ENCODE data around the gene PRKCE.

Gene PRKCE

DNA sequence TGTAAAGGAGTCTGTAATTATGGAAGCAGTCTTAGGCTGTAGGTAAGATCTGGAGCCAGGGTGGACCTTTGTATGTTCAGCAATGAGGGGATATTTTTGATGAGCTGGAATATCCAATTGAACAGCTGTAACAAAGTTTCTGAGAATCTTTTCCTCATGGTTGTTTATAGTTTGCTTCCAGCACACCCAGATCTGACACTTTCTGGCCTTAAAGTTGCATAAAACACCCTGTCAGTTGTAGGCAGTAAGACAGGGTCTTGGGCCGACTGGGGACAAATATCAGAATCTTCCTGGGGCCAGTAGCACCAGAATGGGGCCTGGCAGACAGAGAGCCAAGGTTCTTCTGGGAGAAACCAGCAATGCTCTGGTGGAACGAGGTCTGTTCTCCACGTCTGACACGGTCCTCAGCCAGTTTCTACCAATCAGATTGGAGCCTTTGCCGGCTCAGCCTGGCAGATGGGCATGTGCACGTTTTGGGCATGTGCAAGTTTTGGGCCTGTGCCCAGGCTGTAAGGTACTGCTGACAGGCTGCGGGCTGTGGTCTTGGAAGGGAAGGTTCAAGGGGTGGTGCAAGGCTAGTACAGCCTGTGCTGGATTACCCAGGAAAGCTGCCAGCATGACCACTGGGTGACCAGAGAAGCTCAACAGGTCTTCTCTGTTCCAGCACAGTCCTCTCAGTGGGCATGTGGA, 89.8 kb downstream of the PRKCE start:
- no peak overlapping the region for H3K4me3 Mint-ChIP-seq
- H3K36me3 Mint-ChIP-seq (ENCODE audit: low read depth), result no peaks in the 10 kb centered on the region
- no peak overlapping the region for H3K27ac Mint-ChIP-seq
- H3K27me3 Mint-ChIP-seq, result no peaks in the 10 kb centered on the region
- no peaks in the 10 kb centered on the region for H3K9me3 Mint-ChIP-seq
- intact Hi-C loops (cut with micrococcal nuclease), result no loop called here
- no peaks in the 10 kb centered on the region for H3K4me1 Mint-ChIP-seq (ENCODE audit: low read depth)

DNA sequence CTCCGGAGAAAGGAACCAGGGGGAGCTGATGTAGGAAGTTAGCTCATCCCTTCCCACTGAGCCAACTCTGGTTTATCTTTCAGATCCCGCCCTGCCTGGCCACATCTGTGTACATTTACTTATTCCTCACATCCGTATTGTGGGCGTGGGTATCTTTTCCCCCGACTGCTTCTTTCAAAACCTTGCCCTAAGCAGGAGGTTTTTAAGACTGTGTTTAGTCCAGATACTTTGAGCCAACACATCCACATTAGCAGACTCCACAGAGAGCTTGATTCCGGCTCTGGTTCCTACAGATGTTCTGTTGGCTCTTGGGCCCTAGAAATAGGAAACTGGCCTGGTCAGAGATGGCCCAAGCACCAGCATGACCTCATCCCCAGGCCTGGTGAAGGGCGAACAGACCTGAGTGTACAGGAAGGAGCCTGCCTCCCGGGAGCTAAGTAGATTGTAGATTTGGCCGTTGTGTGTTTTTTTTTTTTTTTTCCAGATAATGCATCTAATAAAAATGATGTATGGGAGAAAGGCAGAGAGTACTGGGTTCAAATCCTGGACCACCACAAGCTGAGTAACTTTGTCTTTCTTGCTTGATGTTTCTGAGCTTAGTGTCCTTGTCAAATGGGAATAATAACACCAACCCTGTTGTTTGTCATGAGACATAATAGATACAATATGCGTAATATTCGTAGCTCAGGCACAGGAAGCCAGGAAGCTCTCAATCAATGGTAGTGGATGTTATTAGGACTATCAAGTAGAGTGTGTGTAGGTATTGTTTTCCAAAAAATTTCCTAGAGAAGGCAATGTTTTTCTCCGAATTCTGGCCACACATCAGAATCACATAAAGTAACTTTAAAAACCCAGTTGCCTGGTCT, 92.3 kb downstream of the PRKCE start:
- Mint-ChIP-seq H3K9me3 (peaks cover 7% of the 10 kb centered on the region), H3K27me3 (no peaks in the 10 kb centered on the region), H3K4me1 (ENCODE audit: low read depth) (peaks cover 6% of the 10 kb centered on the region), H3K4me3 (no peak overlapping the region), H3K36me3 (ENCODE audit: low read depth) (no peaks in the 10 kb centered on the region), H3K27ac (no peak overlapping the region)
- intact Hi-C loops (cut with micrococcal nuclease), result no loop called here

DNA sequence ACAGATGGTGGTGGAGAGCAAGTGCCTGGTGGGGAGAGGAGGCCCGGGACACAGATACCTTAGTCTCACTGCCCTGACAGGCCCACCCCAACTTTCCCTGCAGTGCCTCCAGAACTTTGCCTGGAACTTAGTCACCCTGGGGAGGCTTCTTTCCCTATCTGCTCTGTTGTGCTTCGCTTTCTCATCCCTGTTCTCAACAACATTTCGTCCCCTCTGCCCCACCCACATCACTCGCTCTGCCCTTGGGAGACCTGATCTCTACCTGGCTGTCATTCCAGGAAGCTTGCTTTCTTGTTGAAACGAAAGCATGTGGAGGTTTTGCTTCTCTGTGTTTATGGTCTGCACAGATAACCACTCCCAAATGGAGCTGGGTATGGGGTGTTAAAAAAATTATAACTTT, 93.8 kb downstream of the PRKCE start:
- Mint-ChIP-seq H3K9me3 (peaks cover 7% of the 10 kb centered on the region), H3K4me3 (no peak overlapping the region), H3K27ac (no peak overlapping the region), H3K27me3 (no peaks in the 10 kb centered on the region), H3K4me1 (ENCODE audit: low read depth) (peaks cover 9% of the 10 kb centered on the region), H3K36me3 (ENCODE audit: low read depth) (no peaks in the 10 kb centered on the region)
- intact Hi-C loops (cut with micrococcal nuclease), result no loop called here

DNA sequence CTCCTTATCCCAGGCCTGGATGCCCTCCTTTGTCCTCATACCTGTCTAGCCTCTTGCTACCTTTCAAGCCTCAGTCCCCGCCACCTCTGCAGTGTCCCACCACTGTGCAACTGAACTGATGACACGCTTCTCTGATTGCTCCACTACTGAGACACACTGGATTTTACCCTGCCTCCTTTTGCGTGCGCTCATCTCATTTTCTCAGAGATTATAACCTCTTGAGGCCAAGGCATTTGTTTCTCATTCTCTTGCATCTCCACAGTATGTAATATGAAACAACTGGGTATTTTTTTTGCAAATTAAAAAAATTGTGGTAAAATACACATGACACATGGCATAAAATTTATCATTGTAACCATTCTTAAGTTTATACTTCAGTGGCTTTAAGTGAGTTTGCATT, 95.4 kb downstream of the PRKCE start:
- no peak overlapping the region for H3K4me3 Mint-ChIP-seq
- no peak overlapping the region for H3K27ac Mint-ChIP-seq
- H3K4me1 Mint-ChIP-seq (ENCODE audit: low read depth), result peaks cover 17% of the 10 kb centered on the region
- H3K9me3 Mint-ChIP-seq, result peaks cover 7% of the 10 kb centered on the region
- no peaks in the 10 kb centered on the region for H3K36me3 Mint-ChIP-seq (ENCODE audit: low read depth)
- no peaks in the 10 kb centered on the region for H3K27me3 Mint-ChIP-seq
- intact Hi-C loops (cut with micrococcal nuclease), result no loop called here

DNA sequence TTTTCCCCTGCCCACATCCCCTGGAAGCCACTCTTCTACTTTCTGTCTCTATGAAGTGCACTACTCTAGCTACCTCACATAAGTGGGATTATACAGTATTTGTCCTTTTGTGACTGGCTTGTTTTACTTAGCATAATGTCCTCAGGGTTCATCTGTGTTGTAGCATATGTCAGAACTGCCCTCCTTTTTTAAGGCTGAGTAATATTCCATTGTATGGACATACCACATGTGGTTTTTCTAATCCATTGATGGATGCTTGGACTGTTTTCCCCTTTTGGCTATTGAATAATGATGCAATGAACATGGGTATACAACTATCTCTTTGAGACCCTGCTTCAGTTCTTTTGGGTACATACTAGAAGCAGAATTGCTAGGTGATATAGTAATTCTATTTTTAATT, 95.9 kb downstream of the PRKCE start:
- Mint-ChIP-seq H3K36me3 (ENCODE audit: low read depth) (no peaks in the 10 kb centered on the region), H3K9me3 (peaks cover 7% of the 10 kb centered on the region), H3K27ac (no peak overlapping the region), H3K4me3 (no peak overlapping the region), H3K4me1 (ENCODE audit: low read depth) (peaks cover 17% of the 10 kb centered on the region), H3K27me3 (no peaks in the 10 kb centered on the region)
- intact Hi-C loops (cut with micrococcal nuclease), result no loop called here

DNA sequence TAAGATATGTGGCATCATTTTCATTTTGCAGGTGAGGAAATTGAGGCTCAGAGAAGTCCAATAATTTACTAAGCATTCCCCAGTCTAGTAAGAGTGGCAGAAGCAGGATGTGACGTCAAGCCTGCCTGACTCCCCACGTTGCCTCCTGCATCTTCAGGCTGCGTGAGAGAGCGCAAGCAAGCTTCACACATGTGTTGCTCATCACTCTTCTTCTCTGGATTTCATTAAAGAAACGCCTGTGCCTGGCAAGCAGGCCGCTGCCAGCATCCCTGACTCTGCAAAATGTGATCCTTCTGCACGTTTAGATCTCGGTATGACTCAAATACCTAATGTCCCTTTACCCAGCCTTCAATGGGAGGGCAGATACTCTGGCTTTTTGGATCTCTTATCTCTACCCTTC, 96.8 kb downstream of the PRKCE start:
- no peaks in the 10 kb centered on the region for H3K36me3 Mint-ChIP-seq (ENCODE audit: low read depth)
- H3K4me3 Mint-ChIP-seq, result no peak overlapping the region
- no peaks in the 10 kb centered on the region for H3K27me3 Mint-ChIP-seq
- intact Hi-C loops (cut with micrococcal nuclease), result no loop called here
- H3K9me3 Mint-ChIP-seq, result peaks cover 7% of the 10 kb centered on the region
- H3K4me1 Mint-ChIP-seq (ENCODE audit: low read depth), result peaks cover 17% of the 10 kb centered on the region
- no peak overlapping the region for H3K27ac Mint-ChIP-seq

DNA sequence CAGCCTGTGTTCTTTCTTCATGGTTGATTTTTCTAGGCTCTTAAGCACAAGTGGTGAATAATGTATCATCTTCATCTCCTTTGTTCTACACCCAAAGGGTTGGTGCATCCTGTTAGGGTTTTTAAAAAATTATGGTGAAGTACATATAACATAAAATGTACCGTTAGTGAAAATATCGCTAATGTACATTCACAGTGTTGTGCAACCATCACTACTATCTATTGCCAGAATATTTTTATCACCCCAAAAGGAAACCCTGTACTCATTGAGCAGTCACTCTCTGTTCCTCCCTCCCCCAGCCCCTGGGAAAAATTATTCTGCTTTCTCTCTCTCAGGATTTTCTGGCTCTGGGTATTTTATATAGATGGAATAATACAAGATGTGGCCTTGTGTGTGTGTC, 98.5 kb downstream of the PRKCE start:
- Mint-ChIP-seq H3K4me1 (ENCODE audit: low read depth) (peaks cover 17% of the 10 kb centered on the region), H3K27ac (no peak overlapping the region)
- intact Hi-C loops (cut with micrococcal nuclease), result no loop called here

DNA sequence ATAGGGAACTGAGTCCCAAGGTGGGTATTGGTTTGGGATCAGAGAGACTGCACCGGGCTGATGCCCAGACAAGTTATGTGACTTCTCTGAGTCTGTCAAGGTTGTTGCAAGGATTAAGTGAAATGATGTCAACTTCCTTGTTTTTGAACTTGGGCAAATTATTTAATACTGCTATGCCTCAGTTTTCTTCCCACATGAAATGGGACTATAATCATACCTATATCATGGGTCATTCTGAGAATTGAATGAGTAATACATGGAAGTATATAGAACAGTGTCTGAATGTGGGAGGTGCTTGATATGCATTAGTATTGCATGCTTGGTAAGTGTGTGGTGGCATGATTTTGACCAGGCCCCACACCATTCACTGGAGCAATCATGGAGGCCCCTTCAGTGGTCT, 99.0 kb downstream of the PRKCE start:
- Mint-ChIP-seq H3K27ac (no peak overlapping the region), H3K36me3 (ENCODE audit: low read depth) (no peaks in the 10 kb centered on the region), H3K27me3 (no peaks in the 10 kb centered on the region), H3K4me1 (ENCODE audit: low read depth) (peaks cover 17% of the 10 kb centered on the region), H3K4me3 (no peak overlapping the region), H3K9me3 (peaks cover 7% of the 10 kb centered on the region)
- intact Hi-C loops (cut with micrococcal nuclease), result no loop called here

More for the DNA sequence above, 98.5 kb downstream of the PRKCE start:
- Mint-ChIP-seq H3K4me3 (no peak overlapping the region), H3K36me3 (ENCODE audit: low read depth) (no peaks in the 10 kb centered on the region), H3K27me3 (no peaks in the 10 kb centered on the region), H3K9me3 (peaks cover 7% of the 10 kb centered on the region)

DNA sequence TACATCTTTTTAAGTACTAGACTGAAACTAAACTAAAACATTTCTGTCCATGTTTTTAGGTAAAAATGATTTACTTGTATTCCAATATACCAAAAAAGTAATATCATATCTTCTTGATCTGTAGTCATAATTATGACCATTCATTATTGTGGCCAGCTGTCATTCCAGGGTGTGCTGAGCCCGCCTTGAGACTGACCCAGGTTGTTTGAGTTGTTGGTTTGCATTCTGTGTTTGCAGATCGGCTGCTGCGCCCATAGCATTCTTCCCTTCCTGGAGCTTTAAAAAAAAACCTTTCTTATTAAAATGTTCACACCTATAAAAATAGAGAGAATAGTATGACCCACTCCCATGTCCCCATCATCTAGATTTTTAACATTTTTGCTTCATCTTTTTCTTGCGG, 101.9 kb downstream of the PRKCE start:
- intact Hi-C loops (cut with micrococcal nuclease), result no loop called here
- no peaks in the 10 kb centered on the region for H3K36me3 Mint-ChIP-seq (ENCODE audit: low read depth)

DNA sequence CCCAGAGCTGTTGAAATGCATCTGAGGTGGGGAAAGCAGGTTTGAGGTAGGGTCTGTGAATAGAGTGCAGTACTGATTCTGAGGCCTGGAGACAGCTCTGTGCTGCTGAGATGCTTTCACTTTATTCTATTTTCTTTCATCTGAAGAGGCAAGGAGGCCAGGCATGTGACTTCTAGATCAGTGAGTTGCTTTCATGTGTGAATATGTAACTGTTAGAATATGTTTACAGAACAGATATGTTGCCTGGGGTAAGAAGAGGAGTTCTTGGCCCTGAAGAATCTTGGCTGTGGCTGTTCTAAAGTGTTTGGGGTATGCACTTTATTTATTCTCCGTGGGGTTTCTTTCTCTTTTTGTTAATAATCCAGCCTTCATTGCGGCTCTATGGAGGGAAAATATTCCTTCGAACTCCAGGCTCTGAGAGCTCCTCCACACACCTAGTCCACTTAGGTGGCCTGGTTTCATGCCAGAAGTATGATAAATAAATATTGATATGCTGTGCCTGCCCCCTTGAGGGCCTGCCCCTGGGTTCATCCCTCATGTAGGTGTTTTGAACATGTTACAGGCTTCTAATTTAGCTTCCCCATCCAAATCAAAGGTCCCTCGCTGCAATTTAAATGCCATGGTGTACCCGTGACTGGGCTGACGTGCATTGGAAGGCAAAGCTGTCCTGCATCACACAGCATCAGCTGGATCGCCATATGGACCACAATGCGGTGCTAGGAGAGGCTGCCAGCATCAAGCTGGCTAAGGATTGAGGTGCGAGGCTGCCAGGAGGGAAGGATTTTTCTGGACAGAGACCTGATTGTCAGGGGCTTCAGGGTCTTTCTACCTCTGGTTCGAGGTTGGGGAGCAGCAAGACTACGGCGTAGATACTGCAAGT, 102.9 kb downstream of the PRKCE start:
- Mint-ChIP-seq H3K27ac (no peak overlapping the region), H3K4me3 (no peak overlapping the region), H3K9me3 (no peaks in the 10 kb centered on the region), H3K27me3 (no peaks in the 10 kb centered on the region), H3K4me1 (ENCODE audit: low read depth) (peaks cover 17% of the 10 kb centered on the region), H3K36me3 (ENCODE audit: low read depth) (no peaks in the 10 kb centered on the region)
- intact Hi-C loops (cut with micrococcal nuclease), result no loop called here

More for the DNA sequence above, 101.9 kb downstream of the PRKCE start:
- H3K4me3 Mint-ChIP-seq, result no peak overlapping the region
- no peak overlapping the region for H3K27ac Mint-ChIP-seq
- no peaks in the 10 kb centered on the region for H3K27me3 Mint-ChIP-seq
- H3K4me1 Mint-ChIP-seq (ENCODE audit: low read depth), result peaks cover 20% of the 10 kb centered on the region
- no peaks in the 10 kb centered on the region for H3K9me3 Mint-ChIP-seq

DNA sequence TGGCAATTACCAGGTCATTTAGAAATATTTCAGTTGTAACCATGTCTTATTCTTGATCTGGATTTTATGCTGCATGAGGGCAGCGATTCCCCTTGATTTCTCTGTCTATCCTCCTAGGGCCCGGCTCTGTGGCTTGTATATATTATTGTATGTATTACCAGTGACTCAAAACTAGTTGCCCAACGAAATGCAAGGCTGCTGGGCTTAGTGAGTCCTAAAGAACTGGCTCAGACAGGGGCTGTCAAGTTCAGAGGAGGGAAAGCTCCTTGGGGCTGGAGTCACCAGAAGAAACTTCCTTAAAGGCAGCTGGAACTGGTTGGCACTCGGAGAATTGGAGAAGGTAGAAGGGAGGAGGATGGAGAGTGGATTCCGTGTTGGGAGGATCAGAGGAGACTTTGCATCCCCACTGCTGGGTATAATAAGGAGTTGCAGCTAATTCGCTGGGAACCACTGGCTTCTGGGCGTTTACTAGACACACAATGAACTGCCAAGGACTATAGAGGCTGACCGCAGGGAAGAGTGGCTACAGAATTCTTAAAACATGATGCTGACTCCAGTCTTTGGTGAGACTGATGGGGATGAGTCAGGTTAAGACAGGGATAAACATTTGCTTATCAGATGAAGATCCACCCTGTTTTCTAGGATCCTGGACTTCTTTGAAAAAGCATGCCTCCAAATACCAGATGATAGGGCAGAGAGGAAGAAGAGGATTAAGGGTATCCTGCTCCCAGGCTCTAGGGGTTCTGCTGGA, 104.3 kb downstream of the PRKCE start:
- Mint-ChIP-seq H3K27ac (no peak overlapping the region), H3K4me1 (ENCODE audit: low read depth) (peaks cover 10% of the 10 kb centered on the region), H3K27me3 (no peaks in the 10 kb centered on the region), H3K9me3 (no peaks in the 10 kb centered on the region), H3K36me3 (ENCODE audit: low read depth) (no peaks in the 10 kb centered on the region), H3K4me3 (no peak overlapping the region)
- intact Hi-C loops (cut with micrococcal nuclease), result no loop called here

DNA sequence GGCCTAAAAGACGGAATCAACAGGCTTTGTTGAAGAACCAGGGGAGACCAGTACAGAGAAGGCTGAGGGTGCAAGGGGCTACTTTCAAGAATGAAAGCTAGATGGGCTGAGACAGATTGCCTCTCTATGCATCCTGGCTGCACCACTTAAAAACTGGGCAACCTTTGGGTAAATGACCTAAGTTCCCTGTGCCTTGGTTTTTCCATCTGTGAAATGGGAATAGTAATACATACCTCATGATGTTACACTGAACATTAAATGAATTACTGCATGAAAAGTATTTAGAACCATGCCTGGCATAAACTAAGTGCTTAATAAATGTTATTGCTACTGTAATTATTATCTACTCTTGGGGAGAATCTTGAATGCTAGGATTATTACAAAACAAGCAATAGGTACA, 106.5 kb downstream of the PRKCE start:
- no peaks in the 10 kb centered on the region for H3K36me3 Mint-ChIP-seq (ENCODE audit: low read depth)
- H3K4me3 Mint-ChIP-seq, result no peak overlapping the region
- peaks cover 14% of the 10 kb centered on the region for H3K4me1 Mint-ChIP-seq (ENCODE audit: low read depth)
- H3K9me3 Mint-ChIP-seq, result no peaks in the 10 kb centered on the region
- intact Hi-C loops (cut with micrococcal nuclease), result no loop called here
- H3K27me3 Mint-ChIP-seq, result peaks cover 2% of the 10 kb centered on the region
- H3K27ac Mint-ChIP-seq, result no peak overlapping the region

DNA sequence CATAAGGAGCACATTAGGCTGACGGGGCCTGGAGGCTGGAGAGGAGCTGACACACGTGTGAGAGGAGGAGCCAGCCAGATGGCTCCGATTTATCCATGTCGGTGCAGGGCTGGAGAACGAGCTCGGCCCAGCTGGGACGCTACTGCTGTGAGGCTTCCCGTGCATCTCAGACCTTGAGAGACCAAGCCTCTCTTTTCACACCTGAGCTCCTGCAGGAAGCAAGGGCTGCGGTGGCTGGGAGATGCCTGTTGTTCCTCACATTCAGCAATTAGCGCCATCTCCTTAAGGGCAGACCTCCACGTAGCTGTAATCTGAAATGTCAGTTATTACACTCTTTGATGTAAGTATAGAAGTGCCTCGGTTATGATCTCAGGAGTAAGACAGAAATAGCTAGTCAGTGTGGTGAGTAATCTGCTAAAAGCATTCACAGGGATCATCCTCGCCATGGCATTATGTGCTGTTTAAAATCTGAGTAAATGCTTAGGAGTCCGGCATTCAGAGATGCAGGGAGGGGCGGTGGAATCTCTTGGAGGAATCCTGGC, 107.9 kb downstream of the PRKCE start:
- Mint-ChIP-seq H3K4me1 (ENCODE audit: low read depth) (peaks cover 14% of the 10 kb centered on the region), H3K27me3 (peaks cover 3% of the 10 kb centered on the region), H3K27ac (no peak overlapping the region), H3K36me3 (ENCODE audit: low read depth) (no peaks in the 10 kb centered on the region), H3K4me3 (no peak overlapping the region), H3K9me3 (no peaks in the 10 kb centered on the region)
- intact Hi-C loops (cut with micrococcal nuclease), result no loop called here
